OCI-LY1 (cell line): ENCODE results near the gene RSPH1.

ENCODE experiments used
- H2AFZ ChIP-seq: fragments of 200-600 bp; sonication (generic), shearing (Covaris generic); 2 replicates; pipeline ENCODE4 v1.6.0; 2014; ENCODE audit warnings: antibody characterized with exemption, mild to moderate bottlenecking, low read length
- H3F3A ChIP-seq: fragments of 200-600 bp; sonication (generic), shearing (Covaris generic); 2 replicates; pipeline ENCODE4 v1.6.0; 2014; ENCODE audit warnings: mild to moderate bottlenecking, antibody characterized with exemption, low read length, moderate library complexity; ENCODE audit not compliant: insufficient read depth
- H3K27ac ChIP-seq: fragments of 200-600 bp; sonication (generic); 2 replicates; pipeline ENCODE4 v1.5.1; 2014; ENCODE audit warnings: low read length, mixed run types, mild to moderate bottlenecking, low read depth; ENCODE audit not compliant: poor library complexity, severe bottlenecking
- H3K27me3 ChIP-seq: fragments of 200-600 bp; sonication (generic); 2 replicates; pipeline ENCODE4 v1.6.0; 2014; ENCODE audit warnings: antibody characterized with exemption, mild to moderate bottlenecking, low read length, moderate library complexity; ENCODE audit not compliant: insufficient read depth
- H3K36me3 ChIP-seq: fragments of 200-600 bp; sonication (generic); 2 replicates; pipeline ENCODE4 v1.6.1; 2014; ENCODE audit warnings: mild to moderate bottlenecking, antibody characterized with exemption, low read length, moderate library complexity, mixed read lengths; ENCODE audit not compliant: insufficient read depth
- H3K4me1 ChIP-seq: fragments of 200-600 bp; sonication (generic); 2 replicates; pipeline ENCODE4 v1.5.1; 2014; ENCODE audit warnings: mild to moderate bottlenecking, low read length, moderate library complexity; ENCODE audit not compliant: insufficient read depth, severe bottlenecking
- H3K4me2 ChIP-seq: fragments of 200-600 bp; sonication (generic), shearing (Covaris generic); 2 replicates; pipeline ENCODE4 v1.6.1; 2014; ENCODE audit warnings: low read length
- H3K4me3 ChIP-seq: fragments of 200-600 bp; sonication (generic); 2 replicates; pipeline ENCODE4 v1.5.1; 2014; ENCODE audit warnings: low read length, low read depth, mild to moderate bottlenecking, mixed read lengths; ENCODE audit not compliant: poor library complexity, severe bottlenecking
- H3K79me2 ChIP-seq: fragments of 200-600 bp; shearing (Covaris generic); 2 replicates; pipeline ENCODE4 v1.6.1; 2016; ENCODE audit warnings: mixed run types, low read length, mixed read lengths; ENCODE audit not compliant: insufficient read depth
- H3K9ac ChIP-seq: fragments of 200-600 bp; sonication (generic), shearing (Covaris generic); 2 replicates; pipeline ENCODE4 v1.6.1; 2014; ENCODE audit warnings: mild to moderate bottlenecking, low read length, mixed read lengths
- H3K9me2 ChIP-seq: fragments of 200-600 bp; sonication (generic), shearing (Covaris generic); 2 replicates; pipeline ENCODE4 v1.6.1; 2014; ENCODE audit warnings: low read depth, mild to moderate bottlenecking, low read length, mixed read lengths
- H3K9me3 ChIP-seq: fragments of 200-600 bp; shearing (Covaris generic); 2 replicates; pipeline ENCODE4 v1.6.1; 2014; ENCODE audit warnings: low read length, mixed read lengths
- H4K20me1 ChIP-seq: fragments of 200-600 bp; sonication (generic), shearing (Covaris generic); 2 replicates; pipeline ENCODE4 v1.6.0; 2016; ENCODE audit warnings: mild to moderate bottlenecking, low read length; ENCODE audit not compliant: insufficient read depth
- CTCF ChIP-seq: fragments of 200-600 bp; sonication (generic), shearing (Covaris generic); IDR thresholded peaks from 2 replicates; pipeline ENCODE4 v1.5.1; 2017; ENCODE audit warnings: mild to moderate bottlenecking, antibody characterized with exemption, low read length, moderate library complexity, mixed read lengths
- EZH2 ChIP-seq: fragments of 200-600 bp; sonication (generic), shearing (Covaris generic); IDR thresholded peaks from 2 replicates; pipeline ENCODE4 v1.8.0; 2017; ENCODE audit warnings: borderline replicate concordance, mixed run types, mild to moderate bottlenecking, antibody characterized with exemption, low read length, moderate library complexity, mixed read lengths

Gene RSPH1

GRCh38 chr21:42537106-42537742 is 41.2 kb upstream of the RSPH1 start:
- Histone ChIP-seq H3K4me1 (peaks cover 68% of the 10 kb centered on the region), H3K27ac (peak overlapping the region; percentile 98), H3K9ac (no peak overlapping the region; the same call in 1 of the 2 replicates), H2AFZ (no peak overlapping the region), H3K9me2 (no peaks in the 10 kb centered on the region), H3K4me3 (no peak overlapping the region), H3F3A (no peaks in the 10 kb centered on the region), H4K20me1 (no peaks in the 10 kb centered on the region), H3K27me3 (no peaks in the 10 kb centered on the region), H3K4me2 (peak overlapping the region; percentile 10; the same call in 1 of the 2 replicates), H3K36me3 (no peaks in the 10 kb centered on the region), H3K9me3 (no peaks in the 10 kb centered on the region), H3K79me2 (peaks cover 7% of the 10 kb centered on the region; the same call in 1 of the 2 replicates)
- TF ChIP-seq CTCF (peak; percentile 77), EZH2 (no peak)

- H3K4me3 ChIP-seq, result no peak overlapping the region
- H4K20me1 ChIP-seq, result no peaks in the 10 kb centered on the region
- no peaks in the 10 kb centered on the region for H3F3A ChIP-seq
- H3K4me1 ChIP-seq, result peaks cover 75% of the 10 kb centered on the region
- no peak overlapping the region; the same call in 1 of the 2 replicates for H3K9ac ChIP-seq
- H3K9me2 ChIP-seq, result no peaks in the 10 kb centered on the region
- H3K27ac ChIP-seq, result peak overlapping the region; percentile 98
- no peaks in the 10 kb centered on the region for H3K27me3 ChIP-seq
- H2AFZ ChIP-seq, result no peak overlapping the region
- peaks cover 7% of the 10 kb centered on the region; the same call in 1 of the 2 replicates for H3K79me2 ChIP-seq
- peak overlapping the region; percentile 10; the same call in 1 of the 2 replicates for H3K4me2 ChIP-seq
- no peaks in the 10 kb centered on the region for H3K36me3 ChIP-seq
- no peak for TF ChIP-seq CTCF
- TF ChIP-seq EZH2, result no peak
- H3K9me3 ChIP-seq, result no peaks in the 10 kb centered on the region
Measured at GRCh38 chr21:42536601-42537000, 40.6 kb upstream of the RSPH1 start.

GRCh38 chr21:42535602-42536171 is 39.7 kb upstream of the RSPH1 start:
- H3K9me3 ChIP-seq, result no peaks in the 10 kb centered on the region
- H3K27me3 ChIP-seq, result no peaks in the 10 kb centered on the region
- H3K4me2 ChIP-seq, result peak overlapping the region; percentile 86
- TF ChIP-seq EZH2 (no peak), CTCF (no peak)
- H3K36me3 ChIP-seq, result no peaks in the 10 kb centered on the region; the same call in 1 of the 2 replicates
- H3K9me2 ChIP-seq, result no peaks in the 10 kb centered on the region
- peak overlapping the region; percentile 98 for H3K27ac ChIP-seq
- H3F3A ChIP-seq, result no peaks in the 10 kb centered on the region
- H3K79me2 ChIP-seq, result peaks cover 7% of the 10 kb centered on the region; the same call in 1 of the 2 replicates
- H3K4me3 ChIP-seq, result peak overlapping the region; percentile 65
- H3K9ac ChIP-seq, result peak overlapping the region; percentile 78; the same call in 1 of the 2 replicates
- H2AFZ ChIP-seq, result no peak overlapping the region
- H3K4me1 ChIP-seq, result peaks cover 84% of the 10 kb centered on the region
- no peaks in the 10 kb centered on the region for H4K20me1 ChIP-seq
